NCI-H2196 treated with DMSO at 0.1 percent for 48 hours (cell line): ENCODE data around the gene KRTAP3-1.

Experiments
- DNase-seq: peaks from one replicate; lab custom pipeline; 2025; ENCODE audit not compliant: unreplicated experiment; lab: John Stamatoyannopoulos, UW

Gene KRTAP3-1

GRCh38 chr17:40980596-40980995, 28.3 kb downstream of the KRTAP3-1 start:
- DNase-seq: peak; percentile 3

GRCh38 chr17:40980117-40980516, 28.8 kb downstream of the KRTAP3-1 start:
- DNase-seq: no peak

- no peak for DNase-seq
Observed at GRCh38 chr17:40978575-40979151, 30.3 kb downstream of the KRTAP3-1 start.

- no peak for DNase-seq
Observed at GRCh38 chr17:40975516-40975915, 33.4 kb downstream of the KRTAP3-1 start.

GRCh38 chr17:40974366-40974765, 34.6 kb downstream of the KRTAP3-1 start:
- DNase-seq: no peak

GRCh38 chr17:40967582-40967981, 41.3 kb downstream of the KRTAP3-1 start:
- DNase-seq: no peak

- no peak for DNase-seq
Observed at GRCh38 chr17:40966848-40967247, 42.1 kb downstream of the KRTAP3-1 start, which contains the start of gene KRT39. Gene KRT39 (minus strand): TSS chr17:40966948. CDS start chr17:40966856, 92 bp downstream.

GRCh38 chr17:40963838-40964237, 45.1 kb downstream of the KRTAP3-1 start:
- DNase-seq: no peak

- DNase-seq: no peak
Observed at GRCh38 chr17:40962059-40962561, 46.8 kb downstream of the KRTAP3-1 start.

GRCh38 chr17:40961591-40961990, 47.3 kb downstream of the KRTAP3-1 start:
- no peak for DNase-seq

- no peak for DNase-seq
Observed at GRCh38 chr17:40960144-40960543, 48.8 kb downstream of the KRTAP3-1 start.
